GM20000 (cell line): ENCODE results near the gene ALX4.

ENCODE experiments used
- DNase-seq: peaks from one replicate; pipeline ENCODE4 v3.0.0; 2012; ENCODE audit warnings: low spot score
- TF ChIP-seq, protein P1 (sequence below): IDR thresholded peaks from 2 replicates; pipeline ENCODE4 v1.5.1; 2012; ENCODE audit warnings: mild to moderate bottlenecking, control low read depth; ENCODE audit errors: extremely low read depth, missing control alignments

Gene ALX4

DNA sequence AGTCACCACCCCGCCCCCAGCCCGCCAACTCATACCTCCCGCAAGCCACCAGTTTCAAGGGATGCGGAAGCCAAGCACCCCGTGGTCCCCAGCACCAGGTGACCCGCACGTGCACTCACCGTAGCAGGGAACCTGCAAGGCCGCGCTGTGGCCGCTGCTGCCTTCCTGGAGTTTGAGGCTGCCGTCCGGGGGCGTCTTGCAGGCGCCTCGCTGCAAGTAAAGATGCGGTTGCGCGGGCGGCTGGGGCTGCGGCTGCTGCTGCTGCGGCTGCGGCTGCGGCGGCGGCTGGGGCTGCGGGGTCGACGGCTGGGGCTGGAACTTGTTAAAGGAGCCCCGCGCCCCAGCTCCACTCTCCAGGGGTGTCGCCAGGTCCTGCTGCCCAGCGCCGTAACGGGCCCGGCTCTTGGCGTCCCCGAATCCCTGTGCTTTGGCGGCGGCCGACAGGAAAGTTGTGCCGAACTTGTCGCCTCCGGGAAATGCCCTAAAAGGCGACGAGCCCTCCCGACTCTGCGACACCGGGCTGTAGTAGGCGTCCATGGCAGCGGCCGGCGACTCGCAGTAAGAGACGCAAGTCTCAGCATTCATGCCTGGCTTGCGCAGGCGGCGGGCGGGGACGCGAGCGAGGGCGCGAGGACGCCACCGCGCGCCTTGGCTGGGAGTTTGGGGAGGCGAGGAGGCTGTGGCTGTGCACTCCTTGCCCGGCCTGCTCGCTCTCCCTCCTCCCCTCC lies at the start of gene ALX4:
ALX4 (minus strand) TSS at position 662 of the 728 bp plus-strand sequence; CDS start at position 585, 77 bp downstream.
- DNase-seq = no peak
- TF ChIP-seq, protein P1, sequence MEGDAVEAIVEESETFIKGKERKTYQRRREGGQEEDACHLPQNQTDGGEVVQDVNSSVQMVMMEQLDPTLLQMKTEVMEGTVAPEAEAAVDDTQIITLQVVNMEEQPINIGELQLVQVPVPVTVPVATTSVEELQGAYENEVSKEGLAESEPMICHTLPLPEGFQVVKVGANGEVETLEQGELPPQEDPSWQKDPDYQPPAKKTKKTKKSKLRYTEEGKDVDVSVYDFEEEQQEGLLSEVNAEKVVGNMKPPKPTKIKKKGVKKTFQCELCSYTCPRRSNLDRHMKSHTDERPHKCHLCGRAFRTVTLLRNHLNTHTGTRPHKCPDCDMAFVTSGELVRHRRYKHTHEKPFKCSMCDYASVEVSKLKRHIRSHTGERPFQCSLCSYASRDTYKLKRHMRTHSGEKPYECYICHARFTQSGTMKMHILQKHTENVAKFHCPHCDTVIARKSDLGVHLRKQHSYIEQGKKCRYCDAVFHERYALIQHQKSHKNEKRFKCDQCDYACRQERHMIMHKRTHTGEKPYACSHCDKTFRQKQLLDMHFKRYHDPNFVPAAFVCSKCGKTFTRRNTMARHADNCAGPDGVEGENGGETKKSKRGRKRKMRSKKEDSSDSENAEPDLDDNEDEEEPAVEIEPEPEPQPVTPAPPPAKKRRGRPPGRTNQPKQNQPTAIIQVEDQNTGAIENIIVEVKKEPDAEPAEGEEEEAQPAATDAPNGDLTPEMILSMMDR = no peak

DNA sequence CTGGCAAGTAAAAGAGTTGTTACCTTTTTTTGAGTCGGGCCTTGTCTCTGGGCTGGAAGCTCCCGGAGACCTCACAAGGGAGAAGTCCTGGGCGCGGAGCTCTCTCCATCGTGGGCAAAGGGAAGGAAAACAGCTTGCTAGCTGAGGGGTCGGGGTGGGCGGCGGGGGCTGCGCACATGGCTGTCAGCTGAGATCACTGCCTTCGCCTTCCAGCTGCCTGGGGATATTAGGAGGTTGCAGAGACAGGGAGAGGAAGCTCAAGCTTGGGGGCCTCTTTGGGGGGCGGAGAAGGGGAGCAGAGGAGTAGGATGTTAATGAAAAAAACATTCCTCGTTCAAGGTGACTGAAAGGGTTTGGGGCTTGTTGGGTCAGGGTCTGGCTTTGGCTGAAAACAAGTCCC lies 49.2 kb upstream of the ALX4 start:
- TF ChIP-seq, protein P1 = no peak
- DNase-seq = no peak

DNA sequence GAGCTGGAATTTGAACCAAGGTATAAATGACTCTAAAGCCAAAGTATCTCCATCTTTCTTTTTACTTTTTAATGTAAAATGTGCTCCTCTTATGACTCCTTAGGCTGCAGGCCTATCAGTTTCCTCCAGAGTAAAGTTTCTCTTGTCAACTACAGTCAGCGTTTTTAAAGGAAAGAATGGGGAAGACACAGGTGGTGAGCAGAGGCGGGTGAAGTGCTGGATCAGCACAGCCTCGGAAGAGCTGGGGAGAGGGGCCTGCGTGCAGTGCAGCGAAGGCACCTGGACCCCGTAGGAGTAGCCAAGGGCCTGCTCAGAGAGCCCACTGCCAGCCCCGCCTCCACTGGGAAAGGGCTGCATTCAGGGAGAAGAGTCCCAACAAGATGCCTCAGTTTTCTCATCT lies 48.8 kb upstream of the ALX4 start:
- no peak for DNase-seq
- TF ChIP-seq, protein P1 = no peak

DNA sequence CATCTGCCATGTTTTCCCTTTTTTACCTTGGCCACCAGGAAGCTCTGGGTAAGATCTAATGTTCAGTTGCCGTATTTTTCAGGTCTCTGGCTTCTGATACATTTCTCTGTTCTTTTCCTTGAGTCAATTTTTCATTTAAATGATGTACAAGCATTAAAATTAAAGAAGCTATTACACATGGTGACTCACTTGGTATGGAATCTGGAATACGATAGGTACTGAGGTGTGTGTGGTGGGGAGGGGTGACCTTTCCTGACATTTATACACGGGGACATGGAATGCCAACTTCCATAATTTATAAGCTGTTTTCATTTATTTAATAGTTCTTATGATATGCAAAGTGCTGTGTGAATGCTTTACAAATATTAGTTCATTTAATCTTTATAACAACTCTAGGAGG lies 47.8 kb upstream of the ALX4 start:
- no peak for DNase-seq
- TF ChIP-seq, protein P1 = no peak

DNA sequence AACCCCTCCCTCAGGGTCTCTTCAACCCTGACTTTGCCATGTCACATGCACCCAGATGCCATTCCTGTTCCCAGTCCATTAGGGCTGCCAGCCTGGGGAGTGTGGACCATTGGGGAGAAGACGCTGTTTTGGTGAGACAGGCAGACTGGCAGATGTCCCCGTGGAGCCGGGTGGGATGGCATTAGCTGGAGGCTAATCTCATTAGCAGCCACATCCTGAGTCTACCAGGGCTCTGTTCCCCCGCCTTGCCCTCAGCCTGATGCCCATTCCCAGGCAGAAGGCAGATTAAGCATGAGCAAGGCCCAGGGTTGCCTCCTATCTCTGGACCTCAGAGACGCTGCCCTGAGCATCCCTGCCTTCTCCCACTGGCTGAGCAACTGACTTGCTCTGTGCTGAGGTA lies 46.4 kb upstream of the ALX4 start:
- no peak for DNase-seq
- TF ChIP-seq, protein P1 = no peak

DNA sequence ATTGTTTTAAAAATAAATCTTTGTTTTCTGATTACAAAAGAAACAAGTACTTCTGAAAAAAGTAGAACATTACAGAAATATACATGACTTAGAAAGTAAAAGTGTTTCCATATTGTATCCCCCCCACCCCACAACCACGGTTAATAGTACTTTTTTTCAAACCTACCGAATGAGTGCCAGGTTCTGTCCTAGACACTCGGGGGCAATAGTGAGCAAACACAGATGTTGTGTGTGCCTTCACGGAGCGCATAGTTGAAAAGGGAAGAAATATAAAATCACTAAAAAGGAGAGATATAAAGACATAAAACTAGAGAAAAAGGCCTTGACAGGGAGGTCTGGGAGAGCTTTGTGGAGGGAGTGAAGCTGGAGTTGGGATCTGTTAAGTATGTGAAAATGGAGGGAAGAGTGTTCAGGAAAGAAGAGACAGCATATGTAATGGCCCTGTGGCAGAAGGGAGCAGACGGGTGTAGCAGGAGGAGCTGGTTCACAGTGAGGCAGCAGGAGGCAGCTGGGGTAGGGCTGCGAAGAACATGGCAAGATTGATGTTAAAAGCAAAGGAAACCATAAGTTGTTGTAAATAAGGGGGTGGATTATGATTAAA lies 42.1 kb upstream of the ALX4 start:
- DNase-seq = no peak
- TF ChIP-seq, protein P1 = no peak

DNA sequence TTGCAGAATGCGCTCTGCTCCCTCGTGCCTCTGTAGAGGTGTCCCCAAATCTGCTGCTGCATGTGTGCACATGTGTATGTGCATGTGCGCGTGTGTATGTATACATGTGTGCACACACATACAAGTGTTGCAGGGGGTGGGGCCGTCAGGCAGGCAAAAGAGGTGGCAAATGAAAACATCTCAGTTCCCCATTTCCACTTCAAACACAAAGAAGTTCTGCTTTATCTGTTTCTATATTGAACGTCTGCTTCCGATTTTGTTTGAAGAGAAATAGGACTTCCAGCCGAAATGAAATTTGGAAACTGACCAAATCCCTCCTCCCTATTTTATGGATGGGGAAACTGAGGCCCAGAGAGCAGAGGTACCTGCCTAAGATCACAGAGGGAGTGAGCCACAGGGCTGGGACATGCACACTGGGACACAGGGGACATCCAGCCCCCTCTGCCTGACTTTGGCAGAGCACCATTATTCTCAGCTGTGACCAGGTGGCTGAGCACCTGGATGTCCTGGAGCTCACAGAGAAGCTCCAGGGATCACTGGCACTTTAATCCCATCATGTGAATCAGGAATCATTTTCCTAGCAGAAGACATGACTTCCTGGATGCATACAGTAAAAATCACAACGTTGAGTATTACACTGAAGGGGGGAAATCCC lies 41.2 kb upstream of the ALX4 start:
- DNase-seq = peak; percentile 48
- TF ChIP-seq, protein P1 = no peak
